ENCODE measurements around the gene TMEM167B. TPM values are rescaled to one million over a fixed set of nuclear protein-coding genes. Genes with fewer than 3 reads are reported as not detected.
A peak's percentile ranks its signal among the peaks of the same experiment; 100 is the strongest.

The TMEM167B gene
- total and polyA plus RNA-seq, 2 donors, result 24.9 to 30.0 TPM

- Histone ChIP-seq H3K9me3 (ENCODE audit: control insufficient read depth in 2 of 2, insufficient read depth in 1 of 2, low read length in 1 of 2) (no peaks in the 10 kb centered on the region), H3K27me3 (ENCODE audit: control insufficient read depth in 2 of 2, insufficient read depth in 1 of 2, low read length in 1 of 2) (no peaks in the 10 kb centered on the region), H3K27ac (ENCODE audit: low read depth in 1 of 2, low read length in 1 of 2) (peak within 1 kb of the TSS; percentile 83 to 85), H3K4me1 (ENCODE audit: control insufficient read depth in 2 of 2, insufficient read depth in 2 of 2, low read length in 2 of 2) (peaks cover 2% of the 10 kb centered on the region in 2 donors), H3K4me3 (ENCODE audit: low read length in 2 of 2) (peak within 1 kb of the TSS; percentile 69 to 76), H3K36me3 (ENCODE audit: control insufficient read depth in 2 of 2, insufficient read depth in 2 of 2, low read length in 1 of 2) (peaks cover 0 to 11% of the 10 kb centered on the region in 2 donors)
- WGBS, result 6% methylated on average over 39 of the region's 39 CpGs
- DNase-seq (ENCODE audit: low read depth in 6 of 9, low spot score in 9 of 9), result peak; percentile 68 to 90 (median 75)
Observed at GRCh38 chr1:109075531-109076490, 14.8 kb upstream of the TMEM167B start, which contains the start of gene TAF13. TSS of gene TAF13 (minus strand) at chr1:109076003. CDS start at chr1:109075947, 56 bp downstream.

GRCh38 chr1:109078317-109078716 is 12.2 kb upstream of the TMEM167B start:
- H3K27me3 ChIP-seq (ENCODE audit: control insufficient read depth in 2 of 2, insufficient read depth in 1 of 2, low read length in 1 of 2), result no peaks in the 10 kb centered on the region
- no peaks in the 10 kb centered on the region for H3K9me3 ChIP-seq (ENCODE audit: control insufficient read depth in 2 of 2, insufficient read depth in 1 of 2, low read length in 1 of 2)
- peaks cover 0 to 5% of the 10 kb centered on the region in 2 donors for H3K36me3 ChIP-seq (ENCODE audit: control insufficient read depth in 2 of 2, insufficient read depth in 2 of 2, low read length in 1 of 2)
- no peak overlapping the region for H3K4me3 ChIP-seq (ENCODE audit: low read length in 2 of 2)
- H3K4me1 ChIP-seq (ENCODE audit: control insufficient read depth in 2 of 2, insufficient read depth in 2 of 2, low read length in 2 of 2), result peaks cover 2% of the 10 kb centered on the region in 2 donors
- H3K27ac ChIP-seq (ENCODE audit: low read depth in 1 of 2, low read length in 1 of 2), result no peak overlapping the region
- 96% methylated on average over 1 of the region's 1 CpG for WGBS
- no peak for DNase-seq (ENCODE audit: low read depth in 6 of 9, low spot score in 9 of 9)

- Histone ChIP-seq H3K36me3 (ENCODE audit: control insufficient read depth in 2 of 2, insufficient read depth in 2 of 2, low read length in 1 of 2) (no peaks in the 10 kb centered on the region), H3K4me1 (ENCODE audit: control insufficient read depth in 2 of 2, insufficient read depth in 2 of 2, low read length in 2 of 2) (peaks cover 2% of the 10 kb centered on the region in 2 donors), H3K4me3 (ENCODE audit: low read length in 2 of 2) (no peak overlapping the region), H3K27me3 (ENCODE audit: control insufficient read depth in 2 of 2, insufficient read depth in 1 of 2, low read length in 1 of 2) (no peaks in the 10 kb centered on the region), H3K9me3 (ENCODE audit: control insufficient read depth in 2 of 2, insufficient read depth in 1 of 2, low read length in 1 of 2) (no peaks in the 10 kb centered on the region), H3K27ac (ENCODE audit: low read depth in 1 of 2, low read length in 1 of 2) (no peak overlapping the region)
- no peak for DNase-seq (ENCODE audit: low read depth in 6 of 9, low spot score in 9 of 9)
- 98% methylated on average over 2 of the region's 2 CpGs for WGBS
Observed at GRCh38 chr1:109079240-109079622, 11.3 kb upstream of the TMEM167B start.

- Histone ChIP-seq H3K9me3 (ENCODE audit: control insufficient read depth in 2 of 2, insufficient read depth in 1 of 2, low read length in 1 of 2) (no peaks in the 10 kb centered on the region), H3K4me3 (ENCODE audit: low read length in 2 of 2) (no peak overlapping the region), H3K27ac (ENCODE audit: low read depth in 1 of 2, low read length in 1 of 2) (no peak overlapping the region), H3K4me1 (ENCODE audit: control insufficient read depth in 2 of 2, insufficient read depth in 2 of 2, low read length in 2 of 2) (no peaks in the 10 kb centered on the region), H3K27me3 (ENCODE audit: control insufficient read depth in 2 of 2, insufficient read depth in 1 of 2, low read length in 1 of 2) (no peaks in the 10 kb centered on the region), H3K36me3 (ENCODE audit: control insufficient read depth in 2 of 2, insufficient read depth in 2 of 2, low read length in 1 of 2) (no peaks in the 10 kb centered on the region)
- DNase-seq (ENCODE audit: low read depth in 6 of 9, low spot score in 9 of 9), result no peak
- 98% methylated on average over 5 of the region's 5 CpGs for WGBS
Observed at GRCh38 chr1:109080441-109081082, 10.0 kb upstream of the TMEM167B start.

- H3K27me3 ChIP-seq (ENCODE audit: control insufficient read depth in 2 of 2, insufficient read depth in 1 of 2, low read length in 1 of 2), result no peaks in the 10 kb centered on the region
- no peak overlapping the region for H3K27ac ChIP-seq (ENCODE audit: low read depth in 1 of 2, low read length in 1 of 2)
- H3K4me3 ChIP-seq (ENCODE audit: low read length in 2 of 2), result no peak overlapping the region
- no peaks in the 10 kb centered on the region for H3K4me1 ChIP-seq (ENCODE audit: control insufficient read depth in 2 of 2, insufficient read depth in 2 of 2, low read length in 2 of 2)
- no peak for DNase-seq (ENCODE audit: low read depth in 6 of 9, low spot score in 9 of 9)
- WGBS, result 95% methylated on average over 3 of the region's 3 CpGs
- no peaks in the 10 kb centered on the region for H3K9me3 ChIP-seq (ENCODE audit: control insufficient read depth in 2 of 2, insufficient read depth in 1 of 2, low read length in 1 of 2)
- H3K36me3 ChIP-seq (ENCODE audit: control insufficient read depth in 2 of 2, insufficient read depth in 2 of 2, low read length in 1 of 2), result no peaks in the 10 kb centered on the region
Observed at GRCh38 chr1:109083501-109083900, 7.1 kb upstream of the TMEM167B start.

- no peaks in the 10 kb centered on the region for H3K27me3 ChIP-seq (ENCODE audit: control insufficient read depth in 2 of 2, insufficient read depth in 1 of 2, low read length in 1 of 2)
- DNase-seq (ENCODE audit: low read depth in 6 of 9, low spot score in 9 of 9), result no peak
Observed at GRCh38 chr1:109083923-109084322, 6.6 kb upstream of the TMEM167B start.

GRCh38 chr1:109084563-109085517 is 5.7 kb upstream of the TMEM167B start:
- Histone ChIP-seq H3K4me3 (ENCODE audit: low read length in 2 of 2) (no peak overlapping the region), H3K9me3 (ENCODE audit: control insufficient read depth in 2 of 2, insufficient read depth in 1 of 2, low read length in 1 of 2) (no peaks in the 10 kb centered on the region), H3K27me3 (ENCODE audit: control insufficient read depth in 2 of 2, insufficient read depth in 1 of 2, low read length in 1 of 2) (no peaks in the 10 kb centered on the region), H3K27ac (ENCODE audit: low read depth in 1 of 2, low read length in 1 of 2) (no peak overlapping the region), H3K4me1 (ENCODE audit: control insufficient read depth in 2 of 2, insufficient read depth in 2 of 2, low read length in 2 of 2) (peaks cover 0 to under 1% of the 10 kb centered on the region in 2 donors), H3K36me3 (ENCODE audit: control insufficient read depth in 2 of 2, insufficient read depth in 2 of 2, low read length in 1 of 2) (no peaks in the 10 kb centered on the region)
- 94% methylated on average over 13 of the region's 13 CpGs for WGBS
- no peak for DNase-seq (ENCODE audit: low read depth in 6 of 9, low spot score in 9 of 9)

More at GRCh38 chr1:109083923-109084322, 6.6 kb upstream of the TMEM167B start:
- H3K36me3 ChIP-seq (ENCODE audit: control insufficient read depth in 2 of 2, insufficient read depth in 2 of 2, low read length in 1 of 2), result no peaks in the 10 kb centered on the region
- H3K4me3 ChIP-seq (ENCODE audit: low read length in 2 of 2), result no peak overlapping the region
- H3K4me1 ChIP-seq (ENCODE audit: control insufficient read depth in 2 of 2, insufficient read depth in 2 of 2, low read length in 2 of 2), result no peaks in the 10 kb centered on the region
- no peaks in the 10 kb centered on the region for H3K9me3 ChIP-seq (ENCODE audit: control insufficient read depth in 2 of 2, insufficient read depth in 1 of 2, low read length in 1 of 2)
- H3K27ac ChIP-seq (ENCODE audit: low read depth in 1 of 2, low read length in 1 of 2), result no peak overlapping the region
- 95% methylated on average over 1 of the region's 1 CpG for WGBS

- WGBS, result 74% methylated on average over 31 of the region's 31 CpGs
- peaks cover 13 to 14% of the 10 kb centered on the region in 2 donors for H3K4me1 ChIP-seq (ENCODE audit: control insufficient read depth in 2 of 2, insufficient read depth in 2 of 2, low read length in 2 of 2)
- peak in 3 of 9 donors; percentile 21 to 69 (median 39) for DNase-seq (ENCODE audit: low read depth in 6 of 9, low spot score in 9 of 9)
- H3K36me3 ChIP-seq (ENCODE audit: control insufficient read depth in 2 of 2, insufficient read depth in 2 of 2, low read length in 1 of 2), result peaks cover 10 to 13% of the 10 kb centered on the region in 2 donors
- H3K9me3 ChIP-seq (ENCODE audit: control insufficient read depth in 2 of 2, insufficient read depth in 1 of 2, low read length in 1 of 2), result no peaks in the 10 kb centered on the region
- peak overlapping the region; percentile 79 to 98 for H3K4me3 ChIP-seq (ENCODE audit: low read length in 2 of 2)
- H3K27ac ChIP-seq (ENCODE audit: low read depth in 1 of 2, low read length in 1 of 2), result peak overlapping the region; percentile 98
- no peaks in the 10 kb centered on the region for H3K27me3 ChIP-seq (ENCODE audit: control insufficient read depth in 2 of 2, insufficient read depth in 1 of 2, low read length in 1 of 2)
Observed at GRCh38 chr1:109089242-109090015, 1.1 kb upstream of the TMEM167B start.

All from thymus (tissue), 11 donors.